Sigmoid colon (tissue), 3 donors: ENCODE data around the gene PELI1.

ENCODE experiments used
- CTCF ChIP-seq, 4 experiments: fragments of 450-650 bp in 3 of 4; fragments of 200-600 bp in 1 of 4; IDR thresholded peaks; one replicate each; pipeline ENCODE4 v1.5.1; 2016 to 2019; ENCODE audit warnings: antibody characterized with exemption in 4 of 4, mild to moderate bottlenecking in 3 of 4, moderate library complexity in 2 of 4
- POLR2A ChIP-seq, 2 donors: fragments of 450-650 bp; IDR thresholded peaks; one replicate each; pipeline ENCODE4 v1.6.1; 2016; ENCODE audit warnings: antibody characterized with exemption in 2 of 2, mild to moderate bottlenecking in 2 of 2, moderate library complexity in 2 of 2

- TF ChIP-seq CTCF (IDR thresholded peaks at IDR 0.05) (no peak), POLR2A (IDR thresholded peaks at IDR 0.05) (no peak)
Measured at GRCh38 chr2:64115808-64116598, 28.2 kb downstream of the PELI1 start.
